Panc1 (cell line): ENCODE data around the gene MCAM.

Source experiments
- POLR2AphosphoS5 ChIP-seq: IDR thresholded peaks from 2 replicates; pipeline ENCODE4 v1.6.1; 2012; ENCODE audit warnings: mild to moderate bottlenecking, low read depth, low read length, moderate library complexity
- TCF7L2 ChIP-seq: IDR thresholded peaks from 2 replicates; pipeline ENCODE4 v1.6.1; 2011; ENCODE audit warnings: mild to moderate bottlenecking, low read depth, low read length, inconsistent platforms
- TF ChIP-seq, protein P1 (sequence below): fragments of 450-650 bp; IDR thresholded peaks from 2 replicates; pipeline ENCODE4 v1.5.1; 2017; ENCODE audit warnings: mild to moderate bottlenecking
- TF ChIP-seq, protein P2 (sequence below), 2 experiments: IDR thresholded peaks; 2 replicates each; pipeline ENCODE4 v1.6.1; 2011 to 2012; ENCODE audit warnings: low read depth in 2 of 2, control low read depth in 1 of 2, low read length in 1 of 2, mild to moderate bottlenecking in 1 of 2, moderate library complexity in 1 of 2; ENCODE audit not compliant: insufficient read depth in 1 of 2

DNA sequence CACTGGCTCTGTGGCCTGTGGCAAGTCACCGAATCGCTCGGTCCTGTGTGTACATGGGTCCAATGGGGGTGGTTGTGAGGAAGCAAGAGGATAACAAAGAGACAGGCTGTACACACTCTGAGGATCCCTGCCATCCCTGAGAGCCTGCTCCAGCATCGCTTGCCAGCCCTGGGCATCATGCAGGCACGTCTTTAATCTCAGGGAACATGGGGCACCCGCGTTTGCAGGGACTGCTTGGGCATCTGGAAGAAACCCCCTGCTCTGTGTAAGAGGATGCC is 25.0 kb upstream of the MCAM start:
- TF ChIP-seq, protein P1, sequence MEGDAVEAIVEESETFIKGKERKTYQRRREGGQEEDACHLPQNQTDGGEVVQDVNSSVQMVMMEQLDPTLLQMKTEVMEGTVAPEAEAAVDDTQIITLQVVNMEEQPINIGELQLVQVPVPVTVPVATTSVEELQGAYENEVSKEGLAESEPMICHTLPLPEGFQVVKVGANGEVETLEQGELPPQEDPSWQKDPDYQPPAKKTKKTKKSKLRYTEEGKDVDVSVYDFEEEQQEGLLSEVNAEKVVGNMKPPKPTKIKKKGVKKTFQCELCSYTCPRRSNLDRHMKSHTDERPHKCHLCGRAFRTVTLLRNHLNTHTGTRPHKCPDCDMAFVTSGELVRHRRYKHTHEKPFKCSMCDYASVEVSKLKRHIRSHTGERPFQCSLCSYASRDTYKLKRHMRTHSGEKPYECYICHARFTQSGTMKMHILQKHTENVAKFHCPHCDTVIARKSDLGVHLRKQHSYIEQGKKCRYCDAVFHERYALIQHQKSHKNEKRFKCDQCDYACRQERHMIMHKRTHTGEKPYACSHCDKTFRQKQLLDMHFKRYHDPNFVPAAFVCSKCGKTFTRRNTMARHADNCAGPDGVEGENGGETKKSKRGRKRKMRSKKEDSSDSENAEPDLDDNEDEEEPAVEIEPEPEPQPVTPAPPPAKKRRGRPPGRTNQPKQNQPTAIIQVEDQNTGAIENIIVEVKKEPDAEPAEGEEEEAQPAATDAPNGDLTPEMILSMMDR: no peak
- TF ChIP-seq POLR2AphosphoS5 (no peak), TCF7L2 (no peak)
- TF ChIP-seq, protein P2, sequence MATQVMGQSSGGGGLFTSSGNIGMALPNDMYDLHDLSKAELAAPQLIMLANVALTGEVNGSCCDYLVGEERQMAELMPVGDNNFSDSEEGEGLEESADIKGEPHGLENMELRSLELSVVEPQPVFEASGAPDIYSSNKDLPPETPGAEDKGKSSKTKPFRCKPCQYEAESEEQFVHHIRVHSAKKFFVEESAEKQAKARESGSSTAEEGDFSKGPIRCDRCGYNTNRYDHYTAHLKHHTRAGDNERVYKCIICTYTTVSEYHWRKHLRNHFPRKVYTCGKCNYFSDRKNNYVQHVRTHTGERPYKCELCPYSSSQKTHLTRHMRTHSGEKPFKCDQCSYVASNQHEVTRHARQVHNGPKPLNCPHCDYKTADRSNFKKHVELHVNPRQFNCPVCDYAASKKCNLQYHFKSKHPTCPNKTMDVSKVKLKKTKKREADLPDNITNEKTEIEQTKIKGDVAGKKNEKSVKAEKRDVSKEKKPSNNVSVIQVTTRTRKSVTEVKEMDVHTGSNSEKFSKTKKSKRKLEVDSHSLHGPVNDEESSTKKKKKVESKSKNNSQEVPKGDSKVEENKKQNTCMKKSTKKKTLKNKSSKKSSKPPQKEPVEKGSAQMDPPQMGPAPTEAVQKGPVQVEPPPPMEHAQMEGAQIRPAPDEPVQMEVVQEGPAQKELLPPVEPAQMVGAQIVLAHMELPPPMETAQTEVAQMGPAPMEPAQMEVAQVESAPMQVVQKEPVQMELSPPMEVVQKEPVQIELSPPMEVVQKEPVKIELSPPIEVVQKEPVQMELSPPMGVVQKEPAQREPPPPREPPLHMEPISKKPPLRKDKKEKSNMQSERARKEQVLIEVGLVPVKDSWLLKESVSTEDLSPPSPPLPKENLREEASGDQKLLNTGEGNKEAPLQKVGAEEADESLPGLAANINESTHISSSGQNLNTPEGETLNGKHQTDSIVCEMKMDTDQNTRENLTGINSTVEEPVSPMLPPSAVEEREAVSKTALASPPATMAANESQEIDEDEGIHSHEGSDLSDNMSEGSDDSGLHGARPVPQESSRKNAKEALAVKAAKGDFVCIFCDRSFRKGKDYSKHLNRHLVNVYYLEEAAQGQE (IDR thresholded peaks at IDR 0.05; ENCODE audit: insufficient read depth in 1 of 2, low read depth in 2 of 2, low read length in 1 of 2): no peak
